HG03457 (cell line): ENCODE results near the gene POLD1.
"Not testable (repeated sequence)": the region's sequence is repeated elsewhere in the genome, so short reads cannot be mapped to it uniquely, and the experiment has no call there.

Experiments
- ATAC-seq: cut with Tn5 transposase; IDR thresholded peaks from one replicate; pipeline ENCODE4 v1.9.1; 2021; ENCODE audit warnings: moderate number of reproducible peaks; ENCODE audit not compliant: unreplicated experiment

Gene POLD1

GRCh38 chr19:50433201-50434180, 49.3 kb downstream of the POLD1 start:
- no peak for ATAC-seq

- no peak for ATAC-seq
Measured at GRCh38 chr19:50434525-50434924, 50.4 kb downstream of the POLD1 start.

- no peak for ATAC-seq
Measured at GRCh38 chr19:50435221-50435620, 51.1 kb downstream of the POLD1 start.

GRCh38 chr19:50435627-50436026, 51.5 kb downstream of the POLD1 start:
- ATAC-seq = no peak

- no peak for ATAC-seq
Measured at GRCh38 chr19:50437862-50438449, 53.8 kb downstream of the POLD1 start.

GRCh38 chr19:50439130-50439529, 55.0 kb downstream of the POLD1 start:
- not testable (repeated sequence) for ATAC-seq

GRCh38 chr19:50444059-50444458, 59.9 kb downstream of the POLD1 start:
- ATAC-seq = no peak

GRCh38 chr19:50447053-50447452, 62.9 kb downstream of the POLD1 start:
- no peak for ATAC-seq

GRCh38 chr19:50447750-50448149, 63.6 kb downstream of the POLD1 start:
- no peak for ATAC-seq

GRCh38 chr19:50449236-50449899, 65.2 kb downstream of the POLD1 start:
- no peak for ATAC-seq

GRCh38 chr19:50450369-50451222, 66.4 kb downstream of the POLD1 start:
- ATAC-seq = no peak

GRCh38 chr19:50451223-50451534, 67.0 kb downstream of the POLD1 start:
- no peak for ATAC-seq

GRCh38 chr19:50453243-50453642, 69.1 kb downstream of the POLD1 start:
- ATAC-seq = no peak

GRCh38 chr19:50455992-50456391, 71.8 kb downstream of the POLD1 start:
- no peak for ATAC-seq

GRCh38 chr19:50457300-50457699, 73.2 kb downstream of the POLD1 start:
- ATAC-seq = no peak

- no peak for ATAC-seq
Measured at GRCh38 chr19:50458396-50459066, 74.4 kb downstream of the POLD1 start.

- ATAC-seq = no peak
Measured at GRCh38 chr19:50459067-50459456, 74.9 kb downstream of the POLD1 start.

- ATAC-seq = no peak
Measured at GRCh38 chr19:50459638-50460037, 75.5 kb downstream of the POLD1 start.

- peak; percentile 44 for ATAC-seq
Measured at GRCh38 chr19:50460161-50460765, 76.1 kb downstream of the POLD1 start.
